ENCODE data around the gene TACR2.

TACR2 gene

GRCh38 chr10:69366738-69367137 is 50.0 kb downstream of the TACR2 start:
- no peak for DNase-seq

DNA sequence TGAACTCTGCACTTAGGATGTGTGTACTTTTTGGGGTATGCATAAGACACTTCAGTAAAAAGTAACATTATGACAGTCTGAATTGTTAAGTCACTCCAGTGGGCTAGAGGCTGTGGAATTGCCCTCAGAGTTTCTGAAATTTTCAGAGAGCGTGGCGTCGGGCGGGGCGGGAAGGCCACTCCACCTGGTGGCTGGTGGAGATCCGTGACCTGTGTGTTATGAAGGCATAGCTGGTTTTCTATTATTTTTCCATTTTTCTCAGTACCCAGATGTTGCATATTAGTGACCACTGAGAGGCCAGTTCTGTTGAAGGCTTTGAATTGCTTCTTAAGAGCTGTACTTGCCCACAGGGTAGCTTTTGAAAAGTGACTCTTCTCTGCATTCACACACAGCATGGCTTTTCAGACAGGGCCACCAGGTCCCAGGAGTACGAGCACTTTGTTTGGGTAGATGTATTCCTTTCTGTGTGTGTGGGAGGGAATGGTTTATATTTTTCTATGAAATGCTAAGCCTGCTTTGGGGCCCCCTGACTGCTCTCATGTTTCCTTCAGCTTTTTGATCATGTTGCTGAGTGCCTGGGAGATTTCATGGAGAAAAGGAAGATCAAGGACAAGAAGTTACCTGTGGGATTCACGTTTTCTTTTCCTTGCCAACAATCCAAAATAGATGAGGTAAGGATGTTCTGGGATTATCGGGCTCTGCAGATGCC is 52.3 kb downstream of the TACR2 start:
- no peak for DNase-seq

- DNase-seq, result no peak
Measured at GRCh38 chr10:69363666-69364065, 53.1 kb downstream of the TACR2 start.

GRCh38 chr10:69362471-69362954 is 54.2 kb downstream of the TACR2 start:
- no peak for DNase-seq

- DNase-seq, result no peak
Measured at GRCh38 chr10:69361303-69361614, 55.5 kb downstream of the TACR2 start.

GRCh38 chr10:69360485-69361302 is 56.0 kb downstream of the TACR2 start:
- peak; percentile 24 for DNase-seq

GRCh38 chr10:69359594-69359993 is 57.1 kb downstream of the TACR2 start:
- DNase-seq, result no peak

DNA sequence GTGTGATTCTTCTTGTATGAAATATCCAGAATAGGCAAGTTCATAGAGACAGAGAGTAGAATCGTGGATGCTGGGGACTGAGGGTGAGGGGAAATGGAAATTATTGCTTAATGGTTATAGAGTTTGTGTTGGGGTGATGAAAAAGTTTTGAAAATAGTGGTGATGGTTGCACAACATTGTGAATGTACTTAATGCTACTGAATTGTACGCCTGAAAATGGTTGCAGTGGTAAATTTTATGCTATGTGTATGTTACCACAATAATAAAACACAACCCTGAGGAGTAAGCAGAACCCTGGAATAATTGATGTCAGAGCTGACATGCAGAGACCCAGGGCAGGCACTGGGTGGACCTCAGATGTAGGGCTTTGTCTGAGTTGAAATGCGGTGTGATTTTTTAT is 57.6 kb downstream of the TACR2 start:
- DNase-seq, result no peak

- no peak for DNase-seq
Measured at GRCh38 chr10:69358148-69358795, 58.4 kb downstream of the TACR2 start.

GRCh38 chr10:69356187-69356586 is 60.5 kb downstream of the TACR2 start:
- no peak for DNase-seq

GRCh38 chr10:69353977-69354635 is 62.6 kb downstream of the TACR2 start:
- no peak for DNase-seq

Data from DMS53 (cell line).